Thyroid gland (tissue), 4 donors: ENCODE results near the gene ADCY4.

Experiments used
- CTCF ChIP-seq, 6 experiments: fragments of 200-600 bp in 3 of 6; fragments of 450-650 bp in 3 of 6; sonication (generic) in 3 of 6; IDR thresholded peaks; one replicate each; pipeline ENCODE4 v1.5.1; 2016 to 2019; ENCODE audit warnings: antibody characterized with exemption in 6 of 6, mild to moderate bottlenecking in 2 of 6, inconsistent platforms in 1 of 6, moderate library complexity in 1 of 6
- POLR2A ChIP-seq, 2 donors: fragments of 450-650 bp; IDR thresholded peaks; one replicate each; pipeline ENCODE4 v1.6.1; 2017; ENCODE audit warnings: antibody characterized with exemption in 2 of 2, mild to moderate bottlenecking in 2 of 2, moderate library complexity in 1 of 2

GRCh38 chr14:24332268-24332993 is 2.4 kb downstream of the ADCY4 start:
- TF ChIP-seq CTCF (IDR thresholded peaks at IDR 0.05) (peak; percentile 53 to 87 (median 73)), POLR2A (IDR thresholded peaks at IDR 0.05) (no peak)
